Peyer's patch (tissue), 4 donors: ENCODE measurements around the gene PAX2.

Source experiments
- POLR2A ChIP-seq, 2 donors: fragments of 450-650 bp; IDR thresholded peaks; one replicate each; pipeline ENCODE4 v1.5.1; 2017; ENCODE audit warnings: antibody characterized with exemption in 2 of 2, mild to moderate bottlenecking in 2 of 2, moderate library complexity in 2 of 2
- TF ChIP-seq, protein P1 (sequence below), 6 experiments: fragments of 450-650 bp in 4 of 6; fragments of 200-600 bp in 2 of 6; sonication (generic) in 1 of 6; IDR thresholded peaks; one replicate each; pipeline ENCODE4 v1.5.1; 2017 to 2019; ENCODE audit warnings: antibody characterized with exemption in 6 of 6, mild to moderate bottlenecking in 3 of 6, moderate library complexity in 1 of 6

DNA sequence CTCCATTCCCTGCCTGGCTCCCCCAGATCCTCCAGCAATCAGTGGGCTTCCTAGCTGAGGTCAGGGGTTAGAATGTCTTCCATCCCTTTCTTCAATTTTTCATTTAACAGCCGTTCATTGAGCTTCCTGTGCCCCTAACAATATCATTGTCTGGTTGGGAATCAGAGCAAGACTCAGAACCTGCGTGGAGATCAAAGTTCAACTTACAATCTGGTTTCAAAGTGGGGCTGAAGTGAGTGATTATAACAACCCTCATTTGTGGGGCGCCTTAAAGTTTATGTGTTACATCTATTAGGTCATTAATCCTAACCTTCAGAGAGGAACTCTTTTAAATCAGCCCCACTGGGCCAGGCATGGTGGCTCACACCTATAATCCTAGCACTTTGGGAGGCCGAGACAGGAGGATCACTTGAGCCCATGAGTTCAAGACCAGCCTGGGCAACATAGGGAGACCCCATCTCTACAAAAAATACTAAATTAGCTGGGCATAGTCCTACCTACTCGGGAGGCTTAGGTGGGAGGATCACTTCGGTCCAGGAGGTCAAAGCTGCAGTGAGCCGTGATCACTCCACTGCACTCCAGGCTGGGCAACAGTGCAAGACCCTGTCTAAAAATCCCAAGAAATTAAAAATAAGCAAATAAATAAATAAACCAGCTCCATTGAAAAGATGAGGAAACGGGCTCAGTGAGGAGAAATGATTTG lies 122.0 kb downstream of the PAX2 start:
- TF ChIP-seq, protein P1, sequence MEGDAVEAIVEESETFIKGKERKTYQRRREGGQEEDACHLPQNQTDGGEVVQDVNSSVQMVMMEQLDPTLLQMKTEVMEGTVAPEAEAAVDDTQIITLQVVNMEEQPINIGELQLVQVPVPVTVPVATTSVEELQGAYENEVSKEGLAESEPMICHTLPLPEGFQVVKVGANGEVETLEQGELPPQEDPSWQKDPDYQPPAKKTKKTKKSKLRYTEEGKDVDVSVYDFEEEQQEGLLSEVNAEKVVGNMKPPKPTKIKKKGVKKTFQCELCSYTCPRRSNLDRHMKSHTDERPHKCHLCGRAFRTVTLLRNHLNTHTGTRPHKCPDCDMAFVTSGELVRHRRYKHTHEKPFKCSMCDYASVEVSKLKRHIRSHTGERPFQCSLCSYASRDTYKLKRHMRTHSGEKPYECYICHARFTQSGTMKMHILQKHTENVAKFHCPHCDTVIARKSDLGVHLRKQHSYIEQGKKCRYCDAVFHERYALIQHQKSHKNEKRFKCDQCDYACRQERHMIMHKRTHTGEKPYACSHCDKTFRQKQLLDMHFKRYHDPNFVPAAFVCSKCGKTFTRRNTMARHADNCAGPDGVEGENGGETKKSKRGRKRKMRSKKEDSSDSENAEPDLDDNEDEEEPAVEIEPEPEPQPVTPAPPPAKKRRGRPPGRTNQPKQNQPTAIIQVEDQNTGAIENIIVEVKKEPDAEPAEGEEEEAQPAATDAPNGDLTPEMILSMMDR (IDR thresholded peaks at IDR 0.05), result no peak
- TF ChIP-seq POLR2A (IDR thresholded peaks at IDR 0.05), result no peak
